Stimulated activated CD4-positive, alpha-beta T cell treated with anti-CD3 and anti-CD28 coated beads, Interleukin-15, amount 100 ng/mL, for 24 hours (primary cell): ENCODE results near the gene SORBS2.

Experiments used
- DNase-seq: peaks from one replicate; pipeline ENCODE4 v3.0.0-alpha.2; 2020

Gene SORBS2

GRCh38 chr4:185771711-185772390 is 40.1 kb downstream of the SORBS2 start:
- DNase-seq, result no peak

DNA sequence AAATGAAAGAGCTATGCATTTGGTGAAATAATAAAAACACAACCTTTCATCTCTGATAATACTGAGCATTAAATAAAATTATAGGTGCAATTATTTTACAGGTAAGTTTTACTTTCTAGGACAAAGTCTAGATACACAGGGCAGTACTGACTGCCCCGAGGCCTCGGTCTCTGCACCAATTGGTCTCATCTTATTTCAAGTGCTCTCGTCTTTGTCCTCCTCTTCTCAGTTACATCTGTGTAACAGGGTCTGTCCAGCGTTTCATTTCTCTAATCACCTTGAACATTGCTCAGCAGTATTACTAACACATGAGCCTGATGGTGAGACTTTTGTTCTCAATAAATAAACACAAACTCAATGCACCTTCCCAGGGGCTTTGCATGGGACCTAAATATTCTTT is 44.5 kb downstream of the SORBS2 start:
- DNase-seq, result no peak

- no peak for DNase-seq
Observed at GRCh38 chr4:185764876-185765275, 47.1 kb downstream of the SORBS2 start.

GRCh38 chr4:185761352-185762235 is 50.4 kb downstream of the SORBS2 start:
- DNase-seq, result no peak

- DNase-seq, result no peak
Observed at GRCh38 chr4:185758807-185759206, 53.2 kb downstream of the SORBS2 start.

DNA sequence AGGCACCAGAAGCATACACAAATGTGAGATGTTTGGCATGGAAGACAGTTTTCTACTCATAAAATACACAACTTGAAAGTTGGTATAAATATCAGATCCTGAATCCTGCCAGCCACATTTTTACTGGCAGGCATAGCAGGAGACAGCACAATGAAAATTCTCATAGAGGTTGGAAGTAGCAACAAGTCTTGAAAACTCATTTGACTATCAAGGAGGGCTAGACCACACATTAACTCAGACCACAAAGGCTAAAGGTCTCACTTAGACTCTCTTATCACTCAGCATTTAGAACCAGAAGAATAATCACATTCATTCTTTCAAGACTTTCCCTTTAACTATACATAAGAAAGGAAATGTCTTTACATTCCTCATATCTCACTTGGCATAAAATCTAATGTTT is 56.5 kb downstream of the SORBS2 start:
- DNase-seq, result no peak

- no peak for DNase-seq
Observed at GRCh38 chr4:185754961-185755360, 57.0 kb downstream of the SORBS2 start.

- DNase-seq, result no peak
Observed at GRCh38 chr4:185752872-185753271, 59.1 kb downstream of the SORBS2 start.

GRCh38 chr4:185749858-185750257 is 62.1 kb downstream of the SORBS2 start:
- DNase-seq, result no peak

GRCh38 chr4:185748901-185749390 is 63.0 kb downstream of the SORBS2 start:
- DNase-seq, result no peak

DNA sequence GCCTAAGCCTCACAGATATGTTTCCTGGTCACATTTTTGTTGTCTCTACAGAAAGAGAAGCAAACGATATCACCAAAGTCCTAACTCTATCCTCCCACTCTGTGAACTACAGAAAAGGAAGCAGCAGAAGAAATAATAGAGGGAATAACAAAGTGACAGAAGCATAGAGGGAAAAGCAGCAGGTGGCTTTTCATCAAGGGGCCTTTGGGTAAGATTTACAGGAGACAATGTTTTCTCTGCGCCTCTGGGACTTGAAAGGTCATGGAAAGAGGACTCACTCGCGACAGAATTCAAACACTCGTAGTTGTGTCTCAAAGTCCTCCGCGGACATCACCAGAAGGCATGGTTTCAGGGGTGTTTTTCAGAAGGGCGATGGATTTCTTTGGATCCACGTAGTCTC is 66.1 kb downstream of the SORBS2 start:
- no peak for DNase-seq

GRCh38 chr4:185744946-185745345 is 67.0 kb downstream of the SORBS2 start:
- DNase-seq, result no peak

DNA sequence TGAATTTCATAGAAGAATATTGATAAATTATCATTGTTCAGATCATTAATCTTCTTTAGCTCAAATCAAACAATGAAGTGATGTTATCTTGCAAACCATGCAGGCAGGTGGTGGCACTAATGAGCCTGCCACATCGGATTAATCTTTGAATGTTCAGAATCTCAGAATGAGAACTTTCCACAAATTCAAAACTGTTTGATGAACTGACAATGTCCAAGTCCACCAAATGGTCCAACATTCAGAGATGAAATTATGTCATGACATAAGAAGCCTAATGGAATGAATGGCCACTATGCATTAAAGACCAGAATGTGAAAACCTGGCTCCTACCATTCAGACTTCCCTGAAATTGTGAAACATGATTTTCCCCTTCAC is 67.5 kb downstream of the SORBS2 start:
- no peak for DNase-seq

DNA sequence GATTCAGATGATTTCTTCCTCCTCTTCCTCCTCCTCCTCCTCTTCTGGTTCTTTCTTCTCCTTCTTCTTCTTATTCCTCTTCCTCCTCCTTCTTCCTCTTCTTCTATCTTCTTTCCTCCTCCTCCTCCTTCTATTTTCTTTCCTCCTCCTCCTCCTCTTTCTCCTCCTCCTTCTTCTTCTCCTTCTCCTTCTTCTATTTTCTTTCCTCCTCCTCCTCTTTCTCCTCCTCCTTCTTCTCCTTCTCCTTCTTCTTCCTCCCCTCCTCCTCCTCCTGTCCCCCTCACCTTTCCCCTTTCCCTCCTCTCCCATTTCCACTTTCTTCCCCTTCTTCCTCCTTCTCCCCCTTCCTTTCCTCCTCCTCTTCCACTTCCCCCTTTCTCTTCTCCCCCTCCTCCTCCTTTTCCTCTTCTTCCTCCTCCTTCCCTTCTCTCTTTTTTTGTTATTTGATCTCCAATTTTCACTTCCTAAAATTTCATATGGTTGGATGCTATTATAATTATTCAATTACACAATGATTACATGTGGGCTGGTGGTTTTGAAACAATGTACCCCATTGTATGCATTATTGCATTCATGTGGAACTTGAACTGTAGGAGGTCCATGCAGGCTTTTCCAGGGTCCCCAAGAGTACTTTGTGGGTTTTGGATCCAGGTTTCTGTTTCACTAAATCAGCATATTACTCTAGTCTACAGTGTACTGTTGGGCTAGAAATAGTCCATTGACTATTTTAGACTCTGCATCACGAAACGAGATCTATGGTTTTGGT is 68.1 kb downstream of the SORBS2 start:
- no peak for DNase-seq

DNA sequence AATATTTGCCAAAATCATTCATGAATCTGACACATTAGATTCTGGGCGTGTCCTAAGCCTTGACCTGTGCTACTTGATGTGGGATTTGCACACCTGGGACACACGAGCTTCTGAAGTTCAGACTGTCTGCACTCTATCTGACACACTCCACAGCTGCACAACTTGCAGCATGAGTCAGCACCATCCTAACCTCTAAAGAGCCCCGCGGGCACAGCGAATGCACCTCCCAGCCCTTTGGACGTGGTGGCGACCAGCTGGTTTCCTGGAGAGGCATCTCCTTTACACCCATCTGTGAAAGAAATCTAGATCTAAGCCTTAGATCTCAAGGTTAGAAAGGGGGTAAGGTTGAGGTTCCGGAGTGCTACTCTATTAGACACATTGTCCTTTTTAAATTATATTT is 69.2 kb downstream of the SORBS2 start:
- DNase-seq, result no peak

DNA sequence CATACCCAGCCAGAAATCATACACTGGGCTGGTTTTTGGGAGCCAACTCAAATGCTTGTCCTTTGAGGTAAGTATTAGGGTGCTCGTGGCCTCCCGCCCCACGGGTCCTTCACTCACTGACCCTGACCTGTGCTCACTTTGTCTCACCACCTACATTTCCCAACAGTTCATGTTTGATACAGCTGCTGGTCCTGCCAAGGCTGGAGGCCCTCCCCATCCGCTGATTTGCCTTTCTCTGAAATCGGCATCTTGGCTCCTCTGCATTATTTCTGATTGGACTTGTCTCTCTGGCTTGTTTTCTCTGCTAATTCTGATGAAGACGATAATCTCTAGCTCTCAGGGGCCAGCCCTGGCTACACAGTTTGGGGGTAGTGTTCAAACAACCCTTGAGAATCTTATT is 70.2 kb downstream of the SORBS2 start:
- no peak for DNase-seq

GRCh38 chr4:185740471-185740873 is 71.5 kb downstream of the SORBS2 start:
- DNase-seq, result no peak

- no peak for DNase-seq
Observed at GRCh38 chr4:185738820-185739219, 73.2 kb downstream of the SORBS2 start.

GRCh38 chr4:185738038-185738552 is 73.9 kb downstream of the SORBS2 start:
- no peak for DNase-seq

- no peak for DNase-seq
Observed at GRCh38 chr4:185737489-185738037, 74.4 kb downstream of the SORBS2 start.

DNA sequence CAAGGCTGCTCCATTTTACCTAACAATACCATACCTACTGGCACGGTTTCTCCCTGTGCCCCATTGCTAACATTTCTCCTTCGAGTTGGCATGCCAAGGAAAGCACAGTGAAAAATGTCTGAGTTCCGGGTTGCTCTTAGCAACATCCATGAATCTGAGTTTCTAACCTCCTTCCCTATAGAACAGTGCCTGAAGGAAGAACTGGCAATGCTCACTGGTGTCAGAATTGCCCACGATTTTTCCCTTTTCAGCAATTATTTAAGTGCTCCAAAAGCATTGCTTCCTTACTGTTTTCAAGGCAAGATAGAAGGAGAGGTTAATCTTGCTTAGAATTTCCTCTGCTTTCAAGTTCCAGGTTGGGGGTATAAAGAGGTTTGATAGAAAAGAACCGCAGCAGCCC is 75.1 kb downstream of the SORBS2 start:
- no peak for DNase-seq

DNA sequence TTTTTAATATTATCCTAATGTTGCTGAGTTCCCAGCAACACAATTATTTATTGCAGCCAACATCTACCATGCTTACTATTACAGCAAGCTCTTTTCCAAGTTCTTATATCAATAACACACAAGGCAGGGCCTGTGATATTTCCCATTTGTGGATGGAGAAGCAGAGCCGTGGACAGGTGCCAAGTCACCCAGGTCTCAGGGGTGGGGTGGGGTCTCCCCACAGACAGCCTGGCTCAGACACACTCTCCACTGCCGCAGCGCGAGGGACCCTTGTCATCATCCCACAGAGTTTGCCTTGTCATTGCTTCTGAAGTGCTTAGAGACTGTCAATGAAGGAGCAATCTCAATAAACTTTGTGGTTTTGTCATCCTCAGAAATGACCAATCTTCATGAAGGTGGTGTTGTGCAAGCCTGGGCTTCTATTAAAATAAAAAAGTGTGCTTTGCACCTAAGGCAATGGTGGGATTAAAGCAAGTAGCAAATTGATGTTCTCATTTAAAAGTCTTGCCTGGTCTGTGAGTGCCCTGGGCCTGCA is 76.1 kb downstream of the SORBS2 start:
- no peak for DNase-seq

DNA sequence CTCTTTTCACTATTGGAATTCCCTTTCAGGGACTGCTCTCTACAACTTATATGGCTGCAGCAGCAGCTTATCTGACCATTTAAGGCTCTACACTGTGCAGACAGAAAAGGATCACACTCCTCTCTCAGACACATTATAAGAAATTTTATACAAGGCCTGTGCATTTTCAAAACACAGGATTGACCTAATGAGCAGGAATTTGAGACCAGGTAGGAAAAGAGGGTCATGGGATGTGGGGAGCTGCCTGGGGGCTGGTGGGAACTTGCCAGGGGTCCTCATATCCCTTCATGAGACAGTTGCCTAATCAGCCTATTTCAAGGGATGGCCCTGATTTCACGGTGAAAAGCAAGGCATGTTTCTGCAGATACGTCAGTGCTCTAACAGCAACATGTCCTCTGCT is 77.1 kb downstream of the SORBS2 start:
- no peak for DNase-seq
